GM12875 (cell line): ENCODE results near the gene C5orf63.
"Not testable (repeated sequence)": the region's sequence is repeated elsewhere in the genome, so short reads cannot be mapped to it uniquely, and the experiment has no call there.

Experiments
- H3K4me3 ChIP-seq: one replicate; pipeline ENCODE4 v1.5.1; 2011; ENCODE audit warnings: low read depth, low read length, control low read depth
- CTCF ChIP-seq: IDR thresholded peaks from 2 replicates; pipeline ENCODE4 v1.5.1; 2011; ENCODE audit warnings: low read depth, mild to moderate bottlenecking, control low read depth, inconsistent platforms, low read length, moderate library complexity, borderline replicate concordance; ENCODE audit not compliant: insufficient read depth

The C5orf63 gene

GRCh38 chr5:127025467-127025866 is 47.8 kb downstream of the C5orf63 start:
- H3K4me3 ChIP-seq, result no peak overlapping the region
- TF ChIP-seq CTCF, result no peak

- H3K4me3 ChIP-seq, result no peak overlapping the region
- no peak for TF ChIP-seq CTCF
Observed at GRCh38 chr5:127024821-127025220, 48.5 kb downstream of the C5orf63 start.

GRCh38 chr5:127023552-127024191 is 49.6 kb downstream of the C5orf63 start:
- not testable (repeated sequence) for H3K4me3 ChIP-seq

GRCh38 chr5:127022846-127023245 is 50.5 kb downstream of the C5orf63 start:
- TF ChIP-seq CTCF, result no peak

GRCh38 chr5:127019928-127020327 is 53.4 kb downstream of the C5orf63 start:
- no peak overlapping the region for H3K4me3 ChIP-seq
- no peak for TF ChIP-seq CTCF

More at GRCh38 chr5:127022846-127023245, 50.5 kb downstream of the C5orf63 start:
- no peak overlapping the region for H3K4me3 ChIP-seq

GRCh38 chr5:127016722-127017121 is 56.6 kb downstream of the C5orf63 start:
- not testable (repeated sequence) for H3K4me3 ChIP-seq

GRCh38 chr5:127015716-127016115 is 57.6 kb downstream of the C5orf63 start:
- no peak overlapping the region for H3K4me3 ChIP-seq
- TF ChIP-seq CTCF, result no peak

GRCh38 chr5:127014573-127014972 is 58.7 kb downstream of the C5orf63 start:
- no peak overlapping the region for H3K4me3 ChIP-seq
- no peak for TF ChIP-seq CTCF
